H9 (cell line): Measurements from ENCODE around the gene FAM170B. TPM values are rescaled to one million over a fixed set of nuclear protein-coding genes. Genes with fewer than 3 reads are reported as not detected.

Source experiments
- DNase-seq: peaks from one replicate; pipeline ENCODE4 v3.0.0-alpha.2; 2017
- H2AFZ ChIP-seq: one replicate; pipeline ENCODE4 v1.6.1; 2013; ENCODE audit warnings: mild to moderate bottlenecking, low read length, control low read depth, moderate library complexity
- H2AK5ac ChIP-seq: 2 replicates; pipeline ENCODE4 v1.6.1; 2013; ENCODE audit warnings: low read length, control low read depth, mixed read lengths; ENCODE audit not compliant: insufficient read length
- H2BK120ac ChIP-seq: one replicate; pipeline ENCODE4 v1.6.1; 2013; ENCODE audit warnings: low read depth, mild to moderate bottlenecking, low read length, control low read depth, inconsistent platforms; ENCODE audit not compliant: poor library complexity, severe bottlenecking
- H2BK12ac ChIP-seq: 2 replicates; pipeline ENCODE4 v1.6.1; 2013; ENCODE audit warnings: low read length, control low read depth, mixed read lengths, low read depth; ENCODE audit not compliant: insufficient read length
- H2BK15ac ChIP-seq: 2 replicates; pipeline ENCODE4 v1.6.1; 2013; ENCODE audit warnings: low read depth, low read length, control low read depth
- H2BK20ac ChIP-seq: one replicate; pipeline ENCODE4 v1.6.1; 2013; ENCODE audit warnings: low read depth, mild to moderate bottlenecking, low read length, control low read depth, inconsistent platforms; ENCODE audit not compliant: poor library complexity, severe bottlenecking
- H2BK5ac ChIP-seq: 2 replicates; pipeline ENCODE4 v1.6.1; 2013; ENCODE audit warnings: low read length, control low read depth, mixed read lengths; ENCODE audit not compliant: insufficient read length
- H3K14ac ChIP-seq: 2 replicates; pipeline ENCODE4 v1.6.1; 2013; ENCODE audit warnings: low read length, control low read depth; ENCODE audit not compliant: insufficient read depth
- H3K18ac ChIP-seq: 2 replicates; pipeline ENCODE4 v1.6.1; 2013; ENCODE audit warnings: low read depth, mild to moderate bottlenecking, mixed read lengths, low read length, control low read depth; ENCODE audit not compliant: insufficient read length
- H3K23ac ChIP-seq: 2 replicates; pipeline ENCODE4 v1.6.1; 2013; ENCODE audit warnings: low read length, control low read depth, mixed read lengths, low read depth; ENCODE audit not compliant: insufficient read length
- H3K23me2 ChIP-seq: 2 replicates; pipeline ENCODE4 v1.6.1; 2013; ENCODE audit warnings: low read depth, mild to moderate bottlenecking, mixed read lengths, low read length, control low read depth; ENCODE audit not compliant: insufficient read length, poor library complexity, severe bottlenecking
- H3K27ac ChIP-seq: 2 replicates; pipeline ENCODE4 v1.5.1; 2013; ENCODE audit warnings: low read length, control low read depth, mixed read lengths, low read depth; ENCODE audit not compliant: insufficient read length
- H3K27me3 ChIP-seq: 2 replicates; pipeline ENCODE4 v1.6.1; 2013; ENCODE audit warnings: low read length, control low read depth, inconsistent platforms; ENCODE audit not compliant: insufficient read depth
- H3K4ac ChIP-seq: 2 replicates; pipeline ENCODE4 v1.6.1; 2013; ENCODE audit warnings: low read depth, mild to moderate bottlenecking, control low read depth, inconsistent platforms, low read length, moderate library complexity
- H3K4me1 ChIP-seq: 2 replicates; pipeline ENCODE4 v1.6.1; 2013; ENCODE audit warnings: low read length, control low read depth, inconsistent platforms; ENCODE audit not compliant: insufficient read depth
- H3K4me2 ChIP-seq: 2 replicates; pipeline ENCODE4 v1.6.1; 2013; ENCODE audit warnings: low read length, control low read depth, mixed read lengths; ENCODE audit not compliant: insufficient read length, insufficient read depth
- H3K56ac ChIP-seq: 2 replicates; pipeline ENCODE4 v1.6.1; 2013; ENCODE audit warnings: low read depth, mild to moderate bottlenecking, mixed read lengths, low read length, control low read depth; ENCODE audit not compliant: insufficient read length
- H3K79me1 ChIP-seq: 2 replicates; pipeline ENCODE4 v1.6.1; 2013; ENCODE audit warnings: low read depth, mild to moderate bottlenecking, moderate library complexity, low read length, control low read depth, inconsistent platforms; ENCODE audit not compliant: insufficient read depth, poor library complexity, severe bottlenecking
- H3K79me2 ChIP-seq: 2 replicates; pipeline ENCODE4 v1.6.1; 2013; ENCODE audit warnings: low read length, control low read depth, inconsistent platforms; ENCODE audit not compliant: insufficient read depth
- H3K9ac ChIP-seq: 2 replicates; pipeline ENCODE4 v1.6.1; 2013; ENCODE audit warnings: low read length, control low read depth, mixed read lengths; ENCODE audit not compliant: insufficient read length; ENCODE audit errors: extremely low read depth
- H3K9me3 ChIP-seq: one replicate; pipeline ENCODE4 v1.6.1; 2013; ENCODE audit warnings: low read depth, low read length, inconsistent platforms; ENCODE audit not compliant: control insufficient read depth
- H3T11ph ChIP-seq: one replicate; pipeline ENCODE4 v1.6.1; 2013; ENCODE audit warnings: mild to moderate bottlenecking, low read length, control low read depth, inconsistent platforms
- H4K20me1 ChIP-seq: one replicate; pipeline ENCODE4 v1.6.1; 2013; ENCODE audit not compliant: control insufficient read depth, insufficient read length, insufficient read depth
- H4K5ac ChIP-seq: 2 replicates; pipeline ENCODE4 v1.6.1; 2013; ENCODE audit warnings: low read depth, mild to moderate bottlenecking, mixed read lengths, low read length, control low read depth; ENCODE audit not compliant: insufficient read length
- H4K8ac ChIP-seq: replicated peaks from 2 replicates; pipeline ENCODE4 v1.6.1; 2013; ENCODE audit warnings: low read length, control low read depth, mixed read lengths, low read depth; ENCODE audit not compliant: insufficient read length
- H4K91ac ChIP-seq: 2 replicates; pipeline ENCODE4 v1.6.1; 2013; ENCODE audit warnings: low read depth, mild to moderate bottlenecking, moderate library complexity, mixed read lengths, low read length, control low read depth; ENCODE audit not compliant: insufficient read length
- H3K27ac Mint-ChIP-seq, 3 experiments: 2 replicates in 2 of 3; 3 replicates in 1 of 3; pipeline ENCODE4 v1.8.0; 2020 to 2021; ENCODE audit warnings: mixed read lengths in 3 of 3, mild to moderate bottlenecking in 1 of 3, moderate library complexity in 1 of 3
- H3K27me3 Mint-ChIP-seq: 2 replicates; pipeline ENCODE4 v1.8.0; 2021; ENCODE audit warnings: low read depth, mild to moderate bottlenecking, moderate library complexity, mixed read lengths
- H3K36me3 Mint-ChIP-seq, 3 experiments: 2 replicates in 2 of 3; 3 replicates in 1 of 3; pipeline ENCODE4 v1.8.0; 2020 to 2021; ENCODE audit warnings: low read depth in 3 of 3, mixed read lengths in 3 of 3; ENCODE audit not compliant: insufficient read depth in 1 of 3
- H3K4me1 Mint-ChIP-seq, 2 experiments: 2 replicates each; pipeline ENCODE4 v1.8.0; 2020; ENCODE audit warnings: mixed read lengths in 2 of 2
- H3K4me3 Mint-ChIP-seq, 2 experiments: 2 replicates in 1 of 2; 3 replicates in 1 of 2; pipeline ENCODE4 v1.8.0; 2020 to 2021; ENCODE audit warnings: mild to moderate bottlenecking in 2 of 2, mixed read lengths in 2 of 2, moderate library complexity in 1 of 2
- H3K9me3 Mint-ChIP-seq, 2 experiments: 2 replicates in 1 of 2; 3 replicates in 1 of 2; pipeline ENCODE4 v1.8.0; 2020; ENCODE audit warnings: mild to moderate bottlenecking in 2 of 2, mixed read lengths in 2 of 2, moderate library complexity in 1 of 2
- CTCF ChIP-seq: fragments of 200-600 bp; sonication (generic); conservative IDR thresholded peaks from 3 replicates; pipeline ENCODE4 v1.8.0; 2021; ENCODE audit warnings: antibody characterized with exemption, mild to moderate bottlenecking
- WGBS: extraction: QIAGEN DNeasy Blood & Tissue Kit; methylation state at CpG from one replicate; pipeline ENCODE4 v1.1.7; 2013; ENCODE audit warnings: missing lambda C conversion rate, low lambda C conversion rate, mixed read lengths; ENCODE audit not compliant: insufficient read length; ENCODE audit errors: extremely low coverage; 5-methylcytosine and 5-hydroxymethylcytosine counted together
- total RNA-seq: library from RNA; stranded (reverse); gene quantifications from 2 replicates; pipeline ENCODE4 v1.2.1, GENCODE V29; 2021

The FAM170B gene
- total RNA-seq, 1 experiment from 2014 or later = not detected

GRCh38 chr10:49165259-49165658 lies 31.4 kb upstream of the FAM170B start:
- H3K4me1 Mint-ChIP-seq = peaks cover 16 to 27% of the 10 kb centered on the region in 2 experiments
- H3K27ac ChIP-seq = no peak overlapping the region
- H3K4me1 ChIP-seq = no peaks in the 10 kb centered on the region
- H3K23me2 ChIP-seq = no peaks in the 10 kb centered on the region
- no peaks in the 10 kb centered on the region for H4K20me1 ChIP-seq
- no peak overlapping the region for H3K14ac ChIP-seq
- no peak for DNase-seq
- H2AFZ ChIP-seq = no peak overlapping the region
- H3K18ac ChIP-seq = no peak overlapping the region
- H3K79me1 ChIP-seq = no peaks in the 10 kb centered on the region
- no peak overlapping the region for H2BK5ac ChIP-seq
- no peak overlapping the region for H2BK20ac ChIP-seq
- no peak overlapping the region for H4K5ac ChIP-seq
- H3K27ac Mint-ChIP-seq = no peak overlapping the region
- peaks cover 7% of the 10 kb centered on the region; the same call in 1 of the 2 replicates for H3K27me3 Mint-ChIP-seq
- H2BK120ac ChIP-seq = no peak overlapping the region
- no peaks in the 10 kb centered on the region for H3K9me3 Mint-ChIP-seq
- H3K36me3 Mint-ChIP-seq = 0 out of 7 replicates have a peak, but pooled peaks cover 0 to 1% (median 0%) of the 10 kb centered on the region in 3 experiments
- TF ChIP-seq CTCF = no peak
- no peaks in the 10 kb centered on the region for H3K9me3 ChIP-seq
- no peak overlapping the region for H4K8ac ChIP-seq
- H3K4ac ChIP-seq = no peak overlapping the region
- H3T11ph ChIP-seq = no peak overlapping the region
- no peak overlapping the region for H2BK12ac ChIP-seq
- H3K27me3 ChIP-seq = no peaks in the 10 kb centered on the region
- H2AK5ac ChIP-seq = no peak overlapping the region
- H3K9ac ChIP-seq = no peak overlapping the region
- H3K4me3 Mint-ChIP-seq = no peak overlapping the region
- no peak overlapping the region for H3K4me2 ChIP-seq
- no peak overlapping the region for H2BK15ac ChIP-seq
- no peak overlapping the region for H4K91ac ChIP-seq
- no peak overlapping the region for H3K56ac ChIP-seq
- H3K23ac ChIP-seq = no peak overlapping the region
- WGBS = no CpG with 5 or more reads among the region's 7 CpGs
- H3K79me2 ChIP-seq = no peaks in the 10 kb centered on the region
